IMR-90 (cell line): ENCODE data around the gene RPL36A.

Experiments used
- BHLHE40 ChIP-seq: fragments of 150-350 bp; IDR thresholded peaks from 2 replicates; pipeline ENCODE4 v1.6.1; 2016; ENCODE audit warnings: mild to moderate bottlenecking, low read depth, low read length
- CEBPB ChIP-seq: IDR thresholded peaks from 2 replicates; pipeline ENCODE4 v1.6.1; 2012; ENCODE audit warnings: low read depth, low read length, improper control_type of control experiment
- MAFK ChIP-seq: IDR thresholded peaks from 2 replicates; pipeline ENCODE4 v1.6.1; 2012; ENCODE audit warnings: low read depth, low read length, improper control_type of control experiment
- POLR2A ChIP-seq: IDR thresholded peaks from 2 replicates; pipeline ENCODE4 v1.6.1; 2012; ENCODE audit warnings: mild to moderate bottlenecking, low read depth, low read length
- RAD21 ChIP-seq: IDR thresholded peaks from 2 replicates; pipeline ENCODE4 v1.6.1; 2012; ENCODE audit warnings: low read length, improper control_type of control experiment
- SMC3 ChIP-seq: fragments of 150-350 bp; IDR thresholded peaks from 2 replicates; pipeline ENCODE4 v1.6.1; 2016; ENCODE audit warnings: low read depth, mild to moderate bottlenecking, antibody characterized with exemption, low read length, moderate library complexity
- TF ChIP-seq, protein P1 (sequence below): fragments of 150-350 bp; IDR thresholded peaks from 2 replicates; pipeline ENCODE4 v1.6.1; 2017; ENCODE audit warnings: mild to moderate bottlenecking, antibody characterized with exemption, low read length, low read depth
- TF ChIP-seq, protein P2 (sequence below): conservative IDR thresholded peaks from 2 replicates; pipeline ENCODE4 v1.5.1; 2012; ENCODE audit warnings: mild to moderate bottlenecking, low read depth, low read length, improper control_type of control experiment

DNA sequence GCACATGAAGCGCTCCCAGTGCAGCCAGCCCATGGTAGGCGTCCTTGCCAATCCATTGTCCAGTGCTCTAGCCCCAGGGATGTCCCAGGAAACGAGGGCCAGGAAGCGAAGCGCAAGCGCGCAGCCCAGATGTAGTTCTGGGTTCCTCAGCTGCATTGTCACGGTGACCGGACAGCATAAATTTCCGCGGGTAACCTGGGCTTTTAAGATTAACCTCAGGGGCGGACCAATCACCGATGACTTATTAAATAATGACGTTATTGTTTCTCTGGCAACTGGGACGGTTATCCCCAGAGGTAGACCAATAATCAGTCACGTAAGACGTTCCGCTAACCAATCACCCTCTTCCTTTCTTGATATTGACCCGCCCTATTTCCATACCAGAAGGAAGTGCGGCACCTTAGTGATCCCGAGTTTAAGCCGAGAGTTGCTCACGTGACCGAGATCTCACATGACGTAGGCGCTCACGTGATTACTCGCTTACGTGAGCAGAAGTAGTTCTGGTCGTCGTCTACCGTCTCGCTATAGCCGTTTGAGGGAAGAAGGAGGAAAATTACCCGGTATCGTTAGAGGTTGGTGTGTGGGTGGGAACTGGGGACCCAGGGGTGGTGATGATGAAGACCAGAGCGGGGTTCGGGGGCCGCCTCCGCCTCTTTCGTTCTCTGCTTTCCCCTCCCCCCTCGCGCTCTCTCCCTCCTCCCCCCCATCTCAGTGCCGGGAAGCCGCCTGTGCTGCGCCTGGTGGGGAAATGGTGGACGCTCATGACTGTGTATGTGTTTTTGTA lies 17.1 kb downstream of the RPL36A start, which contains the start of the genes GLA and HNRNPH2:
- TF ChIP-seq MAFK (no peak), BHLHE40 (peak; percentile 97), SMC3 (no peak), POLR2A (peak; percentile 76), RAD21 (no peak), CEBPB (no peak)
- TF ChIP-seq, protein P1, sequence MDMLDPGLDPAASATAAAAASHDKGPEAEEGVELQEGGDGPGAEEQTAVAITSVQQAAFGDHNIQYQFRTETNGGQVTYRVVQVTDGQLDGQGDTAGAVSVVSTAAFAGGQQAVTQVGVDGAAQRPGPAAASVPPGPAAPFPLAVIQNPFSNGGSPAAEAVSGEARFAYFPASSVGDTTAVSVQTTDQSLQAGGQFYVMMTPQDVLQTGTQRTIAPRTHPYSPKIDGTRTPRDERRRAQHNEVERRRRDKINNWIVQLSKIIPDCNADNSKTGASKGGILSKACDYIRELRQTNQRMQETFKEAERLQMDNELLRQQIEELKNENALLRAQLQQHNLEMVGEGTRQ: peak; percentile 99
- TF ChIP-seq, protein P2, sequence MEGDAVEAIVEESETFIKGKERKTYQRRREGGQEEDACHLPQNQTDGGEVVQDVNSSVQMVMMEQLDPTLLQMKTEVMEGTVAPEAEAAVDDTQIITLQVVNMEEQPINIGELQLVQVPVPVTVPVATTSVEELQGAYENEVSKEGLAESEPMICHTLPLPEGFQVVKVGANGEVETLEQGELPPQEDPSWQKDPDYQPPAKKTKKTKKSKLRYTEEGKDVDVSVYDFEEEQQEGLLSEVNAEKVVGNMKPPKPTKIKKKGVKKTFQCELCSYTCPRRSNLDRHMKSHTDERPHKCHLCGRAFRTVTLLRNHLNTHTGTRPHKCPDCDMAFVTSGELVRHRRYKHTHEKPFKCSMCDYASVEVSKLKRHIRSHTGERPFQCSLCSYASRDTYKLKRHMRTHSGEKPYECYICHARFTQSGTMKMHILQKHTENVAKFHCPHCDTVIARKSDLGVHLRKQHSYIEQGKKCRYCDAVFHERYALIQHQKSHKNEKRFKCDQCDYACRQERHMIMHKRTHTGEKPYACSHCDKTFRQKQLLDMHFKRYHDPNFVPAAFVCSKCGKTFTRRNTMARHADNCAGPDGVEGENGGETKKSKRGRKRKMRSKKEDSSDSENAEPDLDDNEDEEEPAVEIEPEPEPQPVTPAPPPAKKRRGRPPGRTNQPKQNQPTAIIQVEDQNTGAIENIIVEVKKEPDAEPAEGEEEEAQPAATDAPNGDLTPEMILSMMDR: no peak
